Type B pancreatic cell (in vitro differentiated cells): Measurements from ENCODE around the gene PRPF6. TPM values are rescaled to one million over a fixed set of nuclear protein-coding genes. Genes with fewer than 3 reads are reported as not detected.
"Not testable (repeated sequence)": the region's sequence is repeated elsewhere in the genome, so short reads cannot be mapped to it uniquely, and the experiment has no call there.

Experiments
- DNase-seq: peaks from one replicate; pipeline ENCODE4 v3.0.0; 2021; ENCODE audit warnings: mixed read lengths; ENCODE audit not compliant: unreplicated experiment; ENCODE audit errors: extremely low spot score
- H3K27ac Mint-ChIP-seq: 2 replicates; pipeline ENCODE4 v1.8.0; 2021; ENCODE audit warnings: mild to moderate bottlenecking, mixed read lengths
- H3K27me3 Mint-ChIP-seq: 2 replicates; pipeline ENCODE4 v1.8.0; 2021; ENCODE audit warnings: mixed read lengths
- H3K36me3 Mint-ChIP-seq: 2 replicates; pipeline ENCODE4 v1.8.0; 2021; ENCODE audit warnings: mixed read lengths
- H3K4me1 Mint-ChIP-seq: one replicate; pipeline ENCODE4 v1.8.0; 2021; ENCODE audit warnings: mixed read lengths; ENCODE audit not compliant: unreplicated experiment
- H3K4me3 Mint-ChIP-seq: 2 replicates; pipeline ENCODE4 v1.8.0; 2021; ENCODE audit warnings: mild to moderate bottlenecking, mixed read lengths
- H3K9me3 Mint-ChIP-seq: 2 replicates; pipeline ENCODE4 v1.8.0; 2021; ENCODE audit warnings: mixed read lengths
- CTCF ChIP-seq: fragments of 200-600 bp; sonication (generic); conservative IDR thresholded peaks from 2 replicates; pipeline ENCODE4 v1.5.0; 2021; ENCODE audit warnings: antibody characterized with exemption, mild to moderate bottlenecking
- total RNA-seq: library from RNA; stranded (reverse); gene quantifications from 2 replicates; pipeline ENCODE4 v1.2.1, GENCODE V29; 2021; ENCODE audit warnings: low replicate concordance

The PRPF6 gene
- total RNA-seq, 1 donor from 2014 or later = 67.9 TPM

GRCh38 chr20:64009811-64010387 lies 29.0 kb downstream of the PRPF6 start:
- TF ChIP-seq CTCF = no peak
- DNase-seq = no peak
- Mint-ChIP-seq H3K36me3 (peaks cover 33% of the 10 kb centered on the region), H3K9me3 (no peaks in the 10 kb centered on the region), H3K27ac (no peak overlapping the region), H3K4me1 (no peaks in the 10 kb centered on the region), H3K27me3 (no peaks in the 10 kb centered on the region), H3K4me3 (no peak overlapping the region)

DNA sequence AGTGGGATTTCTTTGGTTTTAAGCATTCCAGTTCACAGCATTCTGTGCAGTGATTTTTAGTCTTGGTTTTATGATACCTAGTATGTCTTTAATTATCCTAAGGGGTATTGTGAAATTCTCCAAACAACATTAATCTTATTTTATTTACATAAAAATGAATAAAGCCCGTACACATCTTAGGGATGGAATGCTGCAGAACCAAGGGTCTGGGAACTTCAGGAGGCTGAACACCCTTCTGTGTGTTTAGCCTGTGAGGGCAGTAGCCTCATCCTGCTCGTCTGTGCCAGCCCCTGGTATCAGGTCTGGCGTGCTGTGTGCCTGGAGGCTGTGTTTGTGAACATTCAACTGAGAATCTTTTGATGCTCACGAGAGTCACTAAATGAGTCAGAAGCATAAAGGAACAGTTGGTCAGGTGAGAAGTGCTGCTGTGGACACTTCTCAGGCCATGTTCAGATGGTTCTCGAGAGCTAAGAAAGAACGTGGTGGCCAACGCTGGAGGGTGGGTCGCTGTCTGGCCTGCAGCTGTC lies 29.8 kb downstream of the PRPF6 start:
- H3K36me3 Mint-ChIP-seq = peaks cover 33% of the 10 kb centered on the region

DNA sequence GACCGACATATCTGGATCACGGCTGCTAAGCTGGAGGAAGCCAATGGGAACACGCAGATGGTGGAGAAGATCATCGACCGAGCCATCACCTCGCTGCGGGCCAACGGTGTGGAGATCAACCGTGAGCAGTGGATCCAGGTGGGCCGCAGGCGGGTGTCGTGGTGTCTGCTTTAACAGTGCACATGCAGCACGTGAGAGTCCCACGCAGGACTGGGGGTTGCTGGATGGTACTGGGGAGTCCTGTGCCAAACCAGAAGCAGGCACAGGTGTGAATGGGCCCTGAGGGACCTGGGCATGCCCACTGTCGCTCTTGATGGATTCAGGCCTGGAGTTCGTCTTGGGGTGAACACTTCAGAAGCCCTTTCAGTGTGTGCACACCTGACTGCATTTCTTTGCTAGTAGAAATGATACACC lies 30.4 kb downstream of the PRPF6 start:
- Mint-ChIP-seq H3K36me3 (peaks cover 33% of the 10 kb centered on the region), H3K4me3 (no peak overlapping the region), H3K27ac (no peak overlapping the region), H3K4me1 (no peaks in the 10 kb centered on the region), H3K9me3 (no peaks in the 10 kb centered on the region), H3K27me3 (no peaks in the 10 kb centered on the region)
- no peak for DNase-seq
- no peak for TF ChIP-seq CTCF

More for the DNA sequence above, 29.8 kb downstream of the PRPF6 start:
- no peaks in the 10 kb centered on the region for H3K4me1 Mint-ChIP-seq
- no peaks in the 10 kb centered on the region for H3K9me3 Mint-ChIP-seq
- no peak for TF ChIP-seq CTCF
- no peak overlapping the region for H3K4me3 Mint-ChIP-seq
- no peak overlapping the region for H3K27ac Mint-ChIP-seq
- H3K27me3 Mint-ChIP-seq = no peaks in the 10 kb centered on the region
- DNase-seq = no peak

DNA sequence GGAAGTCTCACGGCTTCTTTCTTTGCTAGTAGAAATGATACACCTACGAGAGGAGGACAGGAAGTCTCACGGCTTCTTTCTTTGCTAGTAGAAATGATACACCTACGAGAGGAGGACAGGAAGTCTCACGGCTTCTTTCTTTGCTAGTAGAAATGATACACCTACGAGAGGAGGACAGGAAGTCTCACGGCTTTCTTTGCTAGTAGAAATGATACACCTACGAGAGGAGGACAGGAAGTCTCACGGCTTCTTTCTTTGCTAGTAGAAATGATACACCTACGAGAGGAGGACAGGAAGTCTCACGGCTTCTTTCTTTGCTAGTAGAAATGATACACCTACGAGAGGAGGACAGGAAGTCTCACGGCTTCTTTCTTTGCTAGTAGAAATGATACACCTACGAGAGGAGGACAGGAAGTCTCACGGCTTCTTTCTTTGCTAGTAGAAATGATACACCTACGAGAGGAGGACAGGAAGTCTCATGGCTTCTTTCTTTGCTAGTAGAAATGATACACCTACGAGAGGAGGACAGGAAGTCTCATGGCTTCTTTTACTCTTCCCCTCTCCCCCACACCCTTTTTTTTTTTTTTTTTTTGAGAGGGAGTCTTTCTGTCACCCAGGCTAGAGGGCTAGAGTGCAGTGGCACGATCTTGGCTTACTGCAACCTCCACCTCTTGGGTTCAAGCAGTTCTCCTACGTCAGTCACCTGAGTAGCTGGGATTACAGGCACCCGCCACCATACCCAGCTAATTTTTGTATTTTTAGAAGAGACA lies 31.6 kb downstream of the PRPF6 start:
- H3K4me1 Mint-ChIP-seq, H3K27ac Mint-ChIP-seq, DNase-seq, H3K4me3 Mint-ChIP-seq, H3K27me3 Mint-ChIP-seq, H3K9me3 Mint-ChIP-seq: not testable (repeated sequence)
- H3K36me3 Mint-ChIP-seq = peaks cover 35% of the 10 kb centered on the region

DNA sequence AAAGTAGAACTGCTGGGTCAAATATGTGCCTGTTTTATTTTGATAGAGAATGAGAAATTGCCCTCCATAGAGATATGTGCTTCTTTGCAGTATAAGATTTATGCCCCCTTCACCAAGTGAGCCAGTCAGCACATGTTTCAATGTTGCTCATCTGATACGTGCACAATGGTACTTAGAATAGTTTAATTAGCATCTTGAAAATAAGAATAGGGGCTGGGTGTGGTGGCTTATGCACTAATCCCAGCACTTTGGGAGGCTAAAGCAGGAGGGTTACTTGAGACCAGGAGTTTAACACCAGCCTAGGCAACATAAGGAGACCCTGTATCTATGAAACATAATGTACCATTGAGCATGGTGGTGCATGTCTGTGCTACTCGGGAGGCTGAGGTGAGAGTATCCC lies 34.7 kb downstream of the PRPF6 start:
- Mint-ChIP-seq H3K4me3 (no peak overlapping the region), H3K4me1 (no peaks in the 10 kb centered on the region), H3K9me3 (no peaks in the 10 kb centered on the region), H3K27ac (no peak overlapping the region), H3K27me3 (no peaks in the 10 kb centered on the region), H3K36me3 (peaks cover 26% of the 10 kb centered on the region)
- no peak for TF ChIP-seq CTCF
- DNase-seq = no peak
